HUES6 (cell line): ENCODE results near the gene GPHN.

Experiments used
- H3K27ac ChIP-seq: 2 replicates; pipeline ENCODE4 v1.7.0; 2013; ENCODE audit warnings: low read depth, mild to moderate bottlenecking, low read length, inconsistent platforms
- H3K27me3 ChIP-seq: 2 replicates; pipeline ENCODE4 v1.6.1; 2013; ENCODE audit warnings: low read length; ENCODE audit not compliant: control insufficient read depth, insufficient read depth
- H3K36me3 ChIP-seq: 2 replicates; pipeline ENCODE4 v1.6.1; 2013; ENCODE audit warnings: low read length; ENCODE audit not compliant: control insufficient read depth, insufficient read depth
- H3K4me1 ChIP-seq: 2 replicates; pipeline ENCODE4 v1.6.1; 2013; ENCODE audit warnings: low read length; ENCODE audit not compliant: control insufficient read depth, insufficient read depth
- H3K4me3 ChIP-seq: 2 replicates; pipeline ENCODE4 v1.5.1; 2013; ENCODE audit warnings: low read depth, low read length
- H3K9ac ChIP-seq: one replicate; pipeline ENCODE4 v1.6.1; 2013; ENCODE audit warnings: mild to moderate bottlenecking, low read length
- H3K9me3 ChIP-seq: 2 replicates; pipeline ENCODE4 v1.6.1; 2013; ENCODE audit warnings: low read depth, low read length; ENCODE audit not compliant: control insufficient read depth, insufficient read depth

Gene GPHN

DNA sequence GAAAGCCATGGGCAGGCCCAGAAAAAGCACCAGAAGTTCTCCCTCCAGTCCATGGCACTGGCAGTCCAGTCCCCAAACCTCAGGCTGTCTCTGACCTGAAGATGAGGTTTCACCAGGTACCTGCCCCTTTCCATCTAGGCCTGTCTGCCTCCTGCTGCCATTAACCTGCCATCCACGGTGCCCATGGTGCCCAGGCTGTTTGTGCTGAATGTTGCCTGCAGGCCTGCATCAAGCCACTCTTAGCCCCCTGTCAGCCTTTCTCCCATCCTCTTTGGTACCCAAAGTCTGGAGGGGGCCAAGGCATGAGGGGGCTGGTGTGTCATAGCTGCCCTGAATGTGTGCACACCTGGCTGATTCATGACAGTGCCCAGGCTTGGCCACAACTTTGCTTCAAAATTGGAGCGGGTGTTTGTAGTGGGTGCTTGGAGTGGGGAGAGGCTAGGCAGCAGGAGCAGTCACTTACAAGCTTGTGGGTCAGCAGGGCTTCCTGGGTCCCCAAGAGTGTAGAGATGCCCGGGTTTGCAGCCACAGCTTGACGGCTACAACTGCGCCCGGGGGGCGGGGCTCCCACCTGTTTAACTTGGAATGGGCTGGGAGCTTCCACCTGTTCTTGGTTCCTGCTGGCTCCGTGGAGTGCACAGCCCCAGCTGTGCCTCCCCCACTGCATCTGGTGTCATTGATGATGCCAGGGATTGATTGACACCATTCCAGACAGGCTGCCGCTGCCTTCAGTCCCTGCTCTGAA is 88.5 kb downstream of the GPHN start:
- H3K9me3 ChIP-seq, result peaks cover 19% of the 10 kb centered on the region
- H3K27me3 ChIP-seq, result no peaks in the 10 kb centered on the region
- no peak overlapping the region for H3K4me3 ChIP-seq
- no peak overlapping the region for H3K9ac ChIP-seq
- H3K4me1 ChIP-seq, result no peaks in the 10 kb centered on the region
- no peaks in the 10 kb centered on the region for H3K36me3 ChIP-seq
- H3K27ac ChIP-seq, result no peak overlapping the region

DNA sequence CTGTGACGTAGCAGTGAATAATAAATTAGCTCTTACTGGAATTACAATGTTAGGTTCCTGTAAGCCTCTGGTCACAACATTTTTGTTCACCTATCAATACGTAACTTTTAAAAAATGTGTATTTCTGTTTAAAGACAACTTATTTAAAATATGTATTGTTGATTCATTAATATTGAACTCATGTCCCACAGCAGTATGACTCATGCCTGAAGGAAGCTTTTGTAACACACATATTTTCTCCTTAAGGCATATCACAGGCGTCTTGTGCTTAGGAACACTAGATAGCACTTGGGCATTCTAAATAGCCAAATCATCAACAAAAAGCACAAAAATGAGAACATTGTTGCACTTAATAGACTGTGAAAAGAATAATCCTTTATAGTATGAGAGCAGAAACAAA is 92.5 kb downstream of the GPHN start:
- Histone ChIP-seq H3K36me3 (no peaks in the 10 kb centered on the region), H3K27ac (no peak overlapping the region), H3K4me1 (no peaks in the 10 kb centered on the region), H3K27me3 (no peaks in the 10 kb centered on the region), H3K9ac (no peak overlapping the region), H3K9me3 (peaks cover 9% of the 10 kb centered on the region), H3K4me3 (no peak overlapping the region)

DNA sequence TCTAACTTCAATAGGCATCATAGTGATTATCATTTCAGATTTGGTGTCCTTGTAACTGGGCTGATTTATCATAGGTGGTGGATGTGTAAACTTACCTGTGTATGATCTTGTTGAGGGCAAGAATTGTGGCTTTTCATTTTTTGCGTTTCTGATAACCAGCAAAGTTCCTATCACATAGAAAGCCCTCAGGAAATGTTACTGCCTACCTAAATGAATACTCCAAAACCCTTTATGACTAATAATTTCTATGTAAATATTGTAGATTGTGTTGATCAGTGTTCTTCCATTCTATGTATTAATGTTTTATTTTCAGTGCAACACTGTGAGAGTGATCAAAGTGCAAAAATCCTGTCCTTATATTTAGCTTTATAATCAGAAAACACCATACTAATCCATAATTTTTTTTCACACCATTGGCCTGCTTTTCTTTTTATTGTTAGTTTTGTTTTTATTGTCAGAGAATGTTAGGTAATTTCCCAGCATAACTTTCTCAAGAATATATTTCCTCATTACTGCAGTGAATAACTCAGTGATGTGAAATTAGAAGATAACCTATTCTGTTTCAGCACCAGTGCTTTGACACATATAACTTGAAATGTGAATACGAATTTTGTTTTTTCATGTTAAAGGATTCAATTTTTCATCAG is 94.1 kb downstream of the GPHN start:
- Histone ChIP-seq H3K27ac (no peak overlapping the region), H3K9ac (no peak overlapping the region), H3K9me3 (no peaks in the 10 kb centered on the region), H3K36me3 (no peaks in the 10 kb centered on the region), H3K4me1 (no peaks in the 10 kb centered on the region), H3K4me3 (no peak overlapping the region), H3K27me3 (no peaks in the 10 kb centered on the region)

DNA sequence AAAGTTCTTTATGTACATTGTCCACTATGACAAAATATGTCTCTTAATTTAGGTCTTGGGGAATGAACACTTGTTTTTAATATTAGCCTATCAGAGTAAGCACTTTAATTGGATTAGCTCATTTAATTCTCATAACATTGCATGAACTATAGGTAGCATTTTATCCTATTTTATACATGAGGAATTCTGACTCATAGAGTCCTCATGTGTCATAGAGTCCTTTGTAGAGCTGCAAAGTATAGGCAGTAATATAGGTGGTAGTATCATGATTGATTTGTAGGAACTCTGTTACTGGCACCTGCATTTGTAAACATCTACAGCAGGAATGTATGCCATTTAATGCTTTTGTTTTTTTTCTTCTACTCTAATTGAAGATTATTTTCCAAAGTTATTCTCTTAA is 96.0 kb downstream of the GPHN start:
- Histone ChIP-seq H3K36me3 (no peaks in the 10 kb centered on the region), H3K27me3 (no peaks in the 10 kb centered on the region), H3K27ac (no peak overlapping the region), H3K4me1 (no peaks in the 10 kb centered on the region), H3K4me3 (no peak overlapping the region), H3K9me3 (peaks cover 4% of the 10 kb centered on the region; the same call in 1 of the 2 replicates), H3K9ac (no peak overlapping the region)

DNA sequence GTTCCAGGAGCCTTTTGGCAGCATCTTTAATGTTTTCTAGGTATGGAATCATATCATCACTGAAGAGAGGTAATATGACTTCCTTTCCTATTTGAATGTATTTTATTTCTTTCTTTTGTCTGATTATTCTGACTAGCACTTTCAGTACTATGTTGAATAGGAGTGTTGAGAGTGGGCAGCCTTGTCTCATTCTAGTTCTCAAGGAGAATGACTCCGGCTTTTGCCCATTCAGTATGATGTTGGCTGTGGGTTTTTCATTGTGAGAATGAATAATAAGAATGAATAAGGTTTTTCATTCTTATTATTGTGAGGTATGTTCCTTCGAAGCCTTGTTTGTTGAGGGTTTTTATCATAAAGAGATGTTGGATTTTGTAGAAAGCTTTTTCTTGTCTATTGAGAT is 98.9 kb downstream of the GPHN start:
- Histone ChIP-seq H3K36me3 (no peaks in the 10 kb centered on the region), H3K4me1 (no peaks in the 10 kb centered on the region), H3K27me3 (no peaks in the 10 kb centered on the region), H3K9me3 (peaks cover 11% of the 10 kb centered on the region; the same call in 1 of the 2 replicates), H3K27ac (no peak overlapping the region), H3K9ac (no peak overlapping the region), H3K4me3 (no peak overlapping the region)

DNA sequence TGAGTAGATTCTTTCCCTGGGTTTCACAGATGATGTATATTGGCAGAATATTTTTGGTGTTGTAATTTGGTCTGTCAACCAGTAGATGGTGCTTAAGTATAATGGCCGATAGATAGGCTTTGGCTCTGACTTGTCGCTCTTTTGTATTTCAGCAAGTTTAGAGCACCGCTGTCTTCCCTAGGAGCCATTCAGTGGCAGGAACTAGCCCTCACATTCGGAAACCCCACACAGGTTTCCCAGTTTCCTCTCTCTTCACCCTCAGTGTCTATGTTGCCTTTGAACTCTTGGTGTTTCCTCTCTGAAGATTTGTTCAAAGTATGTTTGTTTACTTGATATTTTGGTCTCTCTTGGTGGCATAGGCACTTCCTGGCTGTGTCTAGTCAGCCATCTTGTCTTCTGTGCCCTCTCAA is 102.2 kb downstream of the GPHN start:
- Histone ChIP-seq H3K4me1 (no peaks in the 10 kb centered on the region), H3K9me3 (peaks cover 16% of the 10 kb centered on the region), H3K27ac (no peak overlapping the region), H3K4me3 (no peak overlapping the region), H3K9ac (no peak overlapping the region), H3K36me3 (no peaks in the 10 kb centered on the region), H3K27me3 (no peaks in the 10 kb centered on the region)

DNA sequence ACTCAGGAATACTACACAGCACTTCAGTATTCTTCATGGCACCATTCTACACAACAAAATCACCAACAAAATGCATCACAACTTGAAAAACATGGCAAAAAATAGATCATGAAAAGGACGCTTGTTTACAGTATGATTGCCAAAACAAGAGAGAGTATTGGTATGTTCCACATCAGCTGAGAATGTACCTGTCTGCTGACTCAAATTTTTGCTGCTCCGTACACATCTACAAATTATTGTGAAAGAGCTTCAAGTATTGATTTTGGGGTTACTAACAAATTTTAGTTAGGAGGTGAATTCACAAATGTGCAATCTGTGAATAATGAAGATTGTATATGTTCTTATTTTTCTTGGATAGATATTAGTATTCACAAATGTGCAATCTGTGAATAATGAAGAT is 105.4 kb downstream of the GPHN start:
- no peak overlapping the region for H3K4me3 ChIP-seq
- H3K27me3 ChIP-seq, result no peaks in the 10 kb centered on the region
- no peaks in the 10 kb centered on the region for H3K4me1 ChIP-seq
- peaks cover 23% of the 10 kb centered on the region for H3K9me3 ChIP-seq
- no peaks in the 10 kb centered on the region for H3K36me3 ChIP-seq
- no peak overlapping the region for H3K27ac ChIP-seq
- H3K9ac ChIP-seq, result no peak overlapping the region

DNA sequence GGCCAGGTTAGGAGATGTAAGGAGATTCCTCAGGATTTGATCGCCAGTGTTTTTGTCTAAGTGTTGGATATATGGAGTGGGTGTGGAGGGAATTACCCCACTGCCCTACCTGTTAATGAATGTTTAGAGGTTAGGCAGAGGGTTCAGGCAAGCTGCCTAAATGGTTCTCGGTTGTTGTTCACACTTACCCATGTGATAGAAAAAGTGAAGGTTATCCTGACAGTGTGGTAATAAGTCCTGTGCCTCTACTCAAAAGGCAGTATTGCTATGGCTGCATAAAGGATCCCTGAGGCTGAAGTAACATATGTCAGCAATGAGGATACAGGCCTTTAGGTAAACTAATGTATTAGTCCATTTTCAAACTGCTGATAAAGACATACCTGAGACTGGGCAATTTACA is 112.0 kb downstream of the GPHN start:
- H3K27me3 ChIP-seq, result no peaks in the 10 kb centered on the region
- H3K4me3 ChIP-seq, result no peak overlapping the region
- no peaks in the 10 kb centered on the region for H3K36me3 ChIP-seq
- H3K9ac ChIP-seq, result no peak overlapping the region
- H3K9me3 ChIP-seq, result peaks cover 13% of the 10 kb centered on the region
- H3K4me1 ChIP-seq, result no peaks in the 10 kb centered on the region
- H3K27ac ChIP-seq, result no peak overlapping the region

DNA sequence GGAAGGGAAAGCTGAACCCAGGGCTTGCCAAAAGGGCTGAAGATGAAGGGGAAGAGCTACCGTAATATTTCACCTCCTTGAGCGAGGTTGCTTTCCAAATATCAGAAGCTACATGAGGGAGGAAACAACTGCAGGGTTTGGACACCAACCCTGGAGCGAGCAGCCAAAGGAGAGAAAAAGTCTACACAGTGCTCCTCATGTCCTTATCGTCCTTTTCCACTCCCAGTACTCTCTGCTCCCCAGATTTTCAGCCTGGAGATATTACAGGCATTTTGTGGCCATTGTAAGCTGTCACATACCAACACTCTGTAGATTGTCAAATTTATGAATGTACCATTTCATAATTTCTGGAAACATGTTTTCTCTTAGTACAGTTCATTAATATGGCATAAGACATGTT is 115.9 kb downstream of the GPHN start:
- Histone ChIP-seq H3K36me3 (no peaks in the 10 kb centered on the region), H3K4me3 (no peak overlapping the region), H3K4me1 (no peaks in the 10 kb centered on the region), H3K9ac (no peak overlapping the region), H3K9me3 (peaks cover 6% of the 10 kb centered on the region; the same call in 1 of the 2 replicates), H3K27ac (no peak overlapping the region), H3K27me3 (no peaks in the 10 kb centered on the region)

DNA sequence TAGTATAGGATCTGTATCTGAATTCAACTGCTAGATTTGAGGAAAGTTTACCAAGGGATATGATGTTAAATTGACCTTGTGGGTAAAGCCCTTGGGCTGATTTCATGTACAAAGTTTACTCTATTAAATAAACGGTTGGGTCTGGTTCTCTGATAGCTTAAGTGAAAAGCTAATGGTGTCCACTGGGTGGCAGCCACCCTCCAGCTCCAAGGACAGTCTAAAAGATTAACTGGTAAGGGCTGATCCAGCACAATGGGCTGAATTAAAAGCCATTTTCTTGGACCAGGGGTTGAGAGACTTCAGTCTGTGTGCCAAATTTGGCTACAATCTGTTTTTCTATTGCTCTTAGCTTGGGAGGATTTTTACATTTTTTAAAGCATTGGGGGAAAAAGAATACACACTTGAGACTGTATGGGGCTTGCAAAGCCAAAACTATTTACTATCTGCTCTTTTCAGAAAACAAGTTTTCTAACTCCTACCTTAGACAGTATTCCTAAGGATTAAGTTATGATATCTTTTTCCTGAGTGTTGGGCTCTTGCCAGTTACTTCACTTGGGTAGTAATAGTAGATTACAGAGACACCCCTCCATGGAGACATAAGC is 116.5 kb downstream of the GPHN start:
- Histone ChIP-seq H3K36me3 (no peaks in the 10 kb centered on the region), H3K27ac (no peak overlapping the region), H3K4me3 (no peak overlapping the region), H3K27me3 (no peaks in the 10 kb centered on the region), H3K4me1 (no peaks in the 10 kb centered on the region), H3K9me3 (peaks cover 6% of the 10 kb centered on the region; the same call in 1 of the 2 replicates), H3K9ac (no peak overlapping the region)

DNA sequence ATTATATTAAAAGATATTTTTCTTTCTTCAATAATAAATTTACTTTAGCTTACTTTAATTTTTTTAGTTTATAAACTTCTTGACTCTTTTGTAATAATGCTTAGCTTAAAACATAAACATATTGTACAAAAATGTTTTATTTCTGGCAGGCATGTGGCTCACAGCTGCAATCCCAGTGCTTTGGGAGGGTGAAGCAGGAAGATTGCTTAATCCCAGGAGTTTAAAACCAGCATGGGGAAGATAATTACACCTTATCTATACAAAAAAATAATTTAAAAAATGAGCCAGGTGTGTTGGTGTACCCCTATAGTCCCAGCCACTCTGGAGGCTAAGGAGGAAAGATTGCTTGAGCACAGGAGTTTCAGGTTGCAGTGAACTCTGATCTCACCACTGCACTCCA is 120.7 kb downstream of the GPHN start:
- Histone ChIP-seq H3K4me1 (no peaks in the 10 kb centered on the region), H3K9ac (no peak overlapping the region), H3K9me3 (no peaks in the 10 kb centered on the region), H3K36me3 (no peaks in the 10 kb centered on the region), H3K4me3 (no peak overlapping the region), H3K27me3 (no peaks in the 10 kb centered on the region), H3K27ac (no peak overlapping the region)
